Fibroblast of the aortic adventitia (primary cell): ENCODE results near the gene SEPTIN8. TPM values are rescaled to one million over a fixed set of nuclear protein-coding genes. Genes with fewer than 3 reads are reported as not detected.

Experiments
- DNase-seq: peaks from one replicate; pipeline ENCODE4 v3.0.0-alpha.2; 2010; ENCODE audit warnings: low read depth
- H3K4me3 ChIP-seq: 2 replicates; pipeline ENCODE4 v1.5.1; 2011; ENCODE audit warnings: low read depth, mild to moderate bottlenecking, control low read depth, low read length, moderate library complexity
- total RNA-seq: library from RNA; depleted of rRNA; stranded (reverse); fragments of >200 nt; gene quantifications from 2 replicates; pipeline ENCODE4 v1.2.3, GENCODE V29; 2012; ENCODE audit warnings: low replicate concordance
- TF ChIP-seq, protein P1 (sequence below): IDR thresholded peaks from 2 replicates; pipeline ENCODE4 v1.5.1; 2011; ENCODE audit warnings: mild to moderate bottlenecking, low read length, control low read depth, inconsistent platforms; ENCODE audit not compliant: insufficient read depth

Gene SEPTIN8
- total RNA-seq, 1 donor = 43.0 TPM

DNA sequence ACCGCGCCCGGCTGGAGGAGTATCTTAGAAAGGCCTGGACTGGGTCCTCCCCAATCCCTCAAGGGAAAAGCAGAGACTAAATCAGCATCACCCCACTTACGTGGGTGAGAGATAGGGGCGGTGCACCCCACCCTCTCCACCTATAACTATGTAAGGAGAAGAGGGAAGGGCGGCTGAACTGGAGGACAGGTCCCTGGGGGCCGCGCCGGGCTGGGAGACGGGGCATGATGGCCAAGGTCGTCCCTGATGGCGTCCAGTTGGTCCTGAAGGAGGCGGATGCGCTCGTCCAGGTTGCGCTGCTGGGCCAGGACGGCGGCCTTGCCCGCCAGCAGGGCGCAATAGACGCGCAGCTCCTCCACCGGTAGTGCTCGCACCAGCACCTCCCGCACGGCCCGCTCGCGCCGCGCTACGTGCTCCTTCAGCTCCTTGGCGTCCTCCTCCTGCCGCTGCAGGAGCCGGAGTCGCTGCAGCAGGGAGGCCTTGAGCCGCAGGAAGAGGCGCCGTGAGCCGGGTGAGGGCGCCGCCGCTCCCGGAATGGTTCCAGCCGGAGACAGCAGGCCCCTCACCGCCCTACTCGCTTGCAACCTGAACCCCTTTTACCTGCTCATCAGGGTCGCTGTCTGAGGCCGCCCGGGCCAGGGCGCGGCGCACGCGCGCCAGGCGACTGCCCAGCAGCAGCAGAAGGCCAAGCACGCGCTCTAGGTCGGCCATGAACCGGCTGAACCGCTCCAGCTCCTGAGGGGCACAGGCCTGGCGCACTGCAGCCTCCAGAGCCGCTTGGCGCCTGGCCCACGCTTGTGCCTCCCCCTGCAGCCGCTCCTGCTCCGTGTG lies 45.8 kb upstream of the SEPTIN8 start:
- DNase-seq = no peak
- H3K4me3 ChIP-seq = no peak overlapping the region
- TF ChIP-seq, protein P1, sequence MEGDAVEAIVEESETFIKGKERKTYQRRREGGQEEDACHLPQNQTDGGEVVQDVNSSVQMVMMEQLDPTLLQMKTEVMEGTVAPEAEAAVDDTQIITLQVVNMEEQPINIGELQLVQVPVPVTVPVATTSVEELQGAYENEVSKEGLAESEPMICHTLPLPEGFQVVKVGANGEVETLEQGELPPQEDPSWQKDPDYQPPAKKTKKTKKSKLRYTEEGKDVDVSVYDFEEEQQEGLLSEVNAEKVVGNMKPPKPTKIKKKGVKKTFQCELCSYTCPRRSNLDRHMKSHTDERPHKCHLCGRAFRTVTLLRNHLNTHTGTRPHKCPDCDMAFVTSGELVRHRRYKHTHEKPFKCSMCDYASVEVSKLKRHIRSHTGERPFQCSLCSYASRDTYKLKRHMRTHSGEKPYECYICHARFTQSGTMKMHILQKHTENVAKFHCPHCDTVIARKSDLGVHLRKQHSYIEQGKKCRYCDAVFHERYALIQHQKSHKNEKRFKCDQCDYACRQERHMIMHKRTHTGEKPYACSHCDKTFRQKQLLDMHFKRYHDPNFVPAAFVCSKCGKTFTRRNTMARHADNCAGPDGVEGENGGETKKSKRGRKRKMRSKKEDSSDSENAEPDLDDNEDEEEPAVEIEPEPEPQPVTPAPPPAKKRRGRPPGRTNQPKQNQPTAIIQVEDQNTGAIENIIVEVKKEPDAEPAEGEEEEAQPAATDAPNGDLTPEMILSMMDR = no peak

DNA sequence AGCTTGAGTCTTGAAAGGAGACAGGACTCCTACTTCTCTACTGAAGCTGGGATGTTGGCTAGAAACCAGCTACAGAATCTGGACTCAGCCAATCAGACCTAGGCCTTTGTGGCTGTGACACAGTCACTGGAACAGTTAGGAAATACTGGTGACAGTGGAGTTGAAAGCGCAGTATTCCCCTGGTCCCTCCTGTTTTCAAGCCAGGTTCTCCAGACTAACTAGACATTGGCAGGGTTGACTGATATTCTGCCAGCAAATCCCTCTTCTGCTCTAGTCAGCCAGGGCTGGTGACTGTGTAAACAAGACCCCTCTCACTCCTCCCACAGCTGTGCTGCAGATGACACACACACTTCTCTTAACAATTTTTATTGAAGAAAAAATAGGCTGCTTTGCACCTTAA lies 44.8 kb upstream of the SEPTIN8 start:
- peak; percentile 30 for DNase-seq
- H3K4me3 ChIP-seq = no peak overlapping the region
- TF ChIP-seq, protein P1 = no peak

DNA sequence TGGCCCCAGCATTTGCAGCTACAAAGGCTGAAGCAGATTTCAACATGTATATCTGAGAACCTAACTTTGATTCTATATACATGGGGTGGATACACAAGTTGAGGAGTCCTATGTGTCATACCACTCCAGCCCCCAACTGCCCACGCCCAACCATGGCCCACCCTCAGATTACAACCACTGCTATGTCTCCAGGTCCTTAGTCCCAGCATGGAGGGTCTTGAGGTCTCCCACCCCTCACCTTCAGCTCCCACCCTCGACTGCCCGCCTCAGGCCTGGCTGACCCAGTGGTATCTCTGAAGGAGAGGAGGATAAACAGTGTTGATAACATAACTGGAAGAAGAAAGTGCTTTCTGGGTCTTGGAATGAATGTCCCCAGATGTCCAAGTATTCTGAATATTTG lies 44.3 kb upstream of the SEPTIN8 start:
- TF ChIP-seq, protein P1 = no peak
- DNase-seq = no peak
- no peak overlapping the region for H3K4me3 ChIP-seq

DNA sequence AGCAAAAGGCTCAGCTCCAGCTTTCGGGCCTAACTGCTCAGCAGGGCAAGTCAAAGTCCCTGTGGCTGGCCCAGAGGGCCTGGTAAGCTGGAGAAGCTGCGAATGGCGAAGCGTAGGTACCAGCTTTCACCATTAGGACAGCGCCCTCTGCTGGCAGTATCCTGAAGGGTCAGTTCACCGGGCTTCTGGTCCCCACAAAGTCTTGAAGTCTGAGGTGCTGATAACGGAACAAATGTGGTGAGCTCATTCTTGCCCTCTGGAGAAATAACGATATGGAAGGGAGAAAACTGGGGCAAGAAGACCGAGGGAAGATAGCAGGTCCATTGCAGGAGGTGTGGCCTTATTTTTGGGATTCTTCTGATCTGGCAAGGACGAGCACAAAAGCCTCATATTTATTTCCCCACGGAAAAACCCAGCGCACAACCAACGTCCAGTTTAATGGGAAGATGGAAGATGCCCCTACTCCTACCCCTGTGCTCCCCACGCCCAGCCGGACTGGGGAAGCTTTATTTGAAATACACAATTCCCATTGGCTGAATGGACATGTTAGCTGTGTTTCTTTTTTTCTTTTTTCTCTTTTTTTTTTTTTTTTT lies 43.2 kb upstream of the SEPTIN8 start:
- no peak overlapping the region for H3K4me3 ChIP-seq
- TF ChIP-seq, protein P1 = peak; percentile 83
- DNase-seq = peak; percentile 95

DNA sequence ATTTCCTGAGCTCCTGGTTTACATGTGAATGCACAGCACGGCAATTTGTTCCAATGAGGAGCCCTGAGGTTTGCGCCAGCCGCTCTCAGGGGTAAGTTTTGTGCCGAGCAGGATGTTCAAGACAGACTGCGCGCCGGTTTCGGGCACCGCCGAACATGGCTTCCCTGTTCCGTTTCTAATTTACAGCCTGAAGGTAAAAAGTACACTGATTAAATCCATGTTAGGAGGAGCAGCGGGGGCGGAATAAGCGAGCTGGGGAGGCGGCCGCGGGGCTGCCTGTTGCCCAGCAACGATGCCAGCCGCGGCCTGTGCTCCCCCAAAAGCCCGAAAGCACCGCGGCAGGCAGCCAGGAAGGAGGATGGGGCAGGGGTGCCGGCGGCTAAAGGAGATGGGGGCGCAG lies 42.4 kb upstream of the SEPTIN8 start:
- no peak overlapping the region for H3K4me3 ChIP-seq
- TF ChIP-seq, protein P1 = no peak
- DNase-seq = no peak

DNA sequence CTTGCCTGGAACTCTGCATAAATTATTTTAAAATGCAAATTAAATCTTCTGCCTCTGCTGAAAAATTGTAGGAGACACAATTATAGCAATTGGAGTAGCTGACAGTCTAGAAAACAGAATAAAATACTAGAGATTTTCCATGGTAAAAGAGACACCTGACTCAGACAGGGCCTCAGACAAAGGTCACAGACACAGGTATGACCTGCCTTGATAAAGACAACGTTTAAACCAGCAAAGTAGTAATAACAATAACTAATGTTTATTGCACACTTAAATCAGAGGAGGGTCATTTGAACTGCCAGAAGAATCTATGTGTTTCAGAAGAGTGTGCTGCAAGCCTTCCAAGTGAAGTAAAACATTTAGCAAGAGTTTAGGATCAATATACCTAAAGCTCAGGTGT lies 40.0 kb upstream of the SEPTIN8 start:
- TF ChIP-seq, protein P1 = no peak
- no peak for DNase-seq
- no peak overlapping the region for H3K4me3 ChIP-seq

DNA sequence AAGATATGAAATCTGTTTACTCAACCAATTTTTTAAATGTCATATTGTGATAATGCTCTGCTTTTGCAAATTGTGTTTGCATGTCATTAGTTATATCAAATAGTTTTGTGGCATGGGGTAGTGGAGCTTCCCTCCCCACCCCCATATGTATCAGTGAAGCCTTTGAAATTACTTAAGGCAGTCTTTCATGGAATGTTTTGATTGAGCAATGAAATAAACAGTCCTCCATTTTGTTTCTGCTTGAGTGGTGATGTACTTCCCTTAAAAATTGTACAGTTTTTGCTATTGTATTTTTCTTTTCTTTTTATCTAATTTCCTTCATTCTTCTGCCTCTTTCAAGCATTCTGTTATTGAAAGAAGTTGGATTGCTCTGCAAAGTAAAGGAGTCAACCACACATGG lies 39.5 kb upstream of the SEPTIN8 start:
- TF ChIP-seq, protein P1 = no peak
- no peak overlapping the region for H3K4me3 ChIP-seq
- no peak for DNase-seq
